Mesenchymal stem cell (in vitro differentiated cells and primary cell): ENCODE measurements around the gene PLRG1.
A peak's percentile ranks its signal among the peaks of the same experiment; 100 is the strongest.

Source experiments
- DNase-seq: peaks from one replicate; pipeline ENCODE4 v3.0.0-alpha.2; 2013
- H2AFZ ChIP-seq: one replicate; pipeline ENCODE4 v1.6.1; 2013; ENCODE audit warnings: low read depth, mild to moderate bottlenecking, control low read depth, inconsistent platforms, low read length, moderate library complexity
- H2AK5ac ChIP-seq: 2 replicates; pipeline ENCODE4 v1.6.1; 2013; ENCODE audit warnings: low read length, moderate library complexity, mild to moderate bottlenecking, inconsistent platforms; ENCODE audit not compliant: severe bottlenecking
- H2BK120ac ChIP-seq: one replicate; pipeline ENCODE4 v1.6.1; 2013; ENCODE audit warnings: low read depth, mild to moderate bottlenecking, inconsistent platforms, low read length, moderate library complexity
- H2BK12ac ChIP-seq, 2 experiments: one replicate each; pipeline ENCODE4 v1.6.1; 2013; ENCODE audit warnings: inconsistent platforms in 2 of 2, low read length in 2 of 2, mild to moderate bottlenecking in 2 of 2, moderate library complexity in 2 of 2, control low read depth in 1 of 2
- H2BK15ac ChIP-seq: one replicate; pipeline ENCODE4 v1.6.1; 2013; ENCODE audit warnings: mild to moderate bottlenecking, low read depth, inconsistent platforms; ENCODE audit not compliant: poor library complexity, severe bottlenecking
- H2BK5ac ChIP-seq: 2 replicates; pipeline ENCODE4 v1.6.1; 2013; ENCODE audit warnings: low read depth, mild to moderate bottlenecking, low read length, control low read depth, inconsistent platforms; ENCODE audit not compliant: poor library complexity, severe bottlenecking
- H3K14ac ChIP-seq, 2 experiments: one replicate each; pipeline ENCODE4 v1.6.1; 2013; ENCODE audit warnings: inconsistent platforms in 2 of 2, low read length in 2 of 2, control low read depth in 1 of 2, mild to moderate bottlenecking in 1 of 2, moderate library complexity in 1 of 2
- H3K18ac ChIP-seq, 2 experiments: one replicate each; pipeline ENCODE4 v1.6.1; 2013; ENCODE audit warnings: inconsistent platforms in 2 of 2, low read length in 2 of 2, control low read depth in 1 of 2, low read depth in 1 of 2, mild to moderate bottlenecking in 1 of 2
- H3K23ac ChIP-seq, 2 experiments: one replicate each; pipeline ENCODE4 v1.6.1; 2013; ENCODE audit warnings: inconsistent platforms in 2 of 2, low read length in 2 of 2, mild to moderate bottlenecking in 2 of 2, moderate library complexity in 2 of 2, control low read depth in 1 of 2
- H3K27ac ChIP-seq: 2 replicates; pipeline ENCODE4 v1.5.1; 2013; ENCODE audit warnings: mild to moderate bottlenecking, moderate library complexity, low read length, control low read depth, inconsistent platforms; ENCODE audit not compliant: poor library complexity, severe bottlenecking
- H3K27me3 ChIP-seq, 2 experiments: 2 replicates each; pipeline versions ENCODE4 v1.6.1 to v1.7.0; 2013; ENCODE audit warnings: low read length in 2 of 2, mild to moderate bottlenecking in 2 of 2, moderate library complexity in 2 of 2, control low read depth in 1 of 2, inconsistent platforms in 1 of 2; ENCODE audit not compliant: control insufficient read depth in 1 of 2, insufficient read depth in 1 of 2
- H3K36me3 ChIP-seq, 2 experiments: 2 replicates each; pipeline versions ENCODE4 v1.6.1 to v1.7.0; 2013; ENCODE audit warnings: low read length in 2 of 2, control low read depth in 1 of 2, inconsistent platforms in 1 of 2, low read depth in 1 of 2, mild to moderate bottlenecking in 1 of 2; ENCODE audit not compliant: insufficient read depth in 2 of 2, control insufficient read depth in 1 of 2
- H3K4ac ChIP-seq, 2 experiments: one replicate each; pipeline ENCODE4 v1.6.1; 2013; ENCODE audit warnings: inconsistent platforms in 2 of 2, low read length in 2 of 2, mild to moderate bottlenecking in 2 of 2, moderate library complexity in 2 of 2, control low read depth in 1 of 2, low read depth in 1 of 2
- H3K4me1 ChIP-seq: 2 replicates; pipeline ENCODE4 v1.6.1; 2013; ENCODE audit warnings: low read depth, low read length, control low read depth; ENCODE audit not compliant: control insufficient read depth, insufficient read depth
- H3K4me2 ChIP-seq: 2 replicates; pipeline ENCODE4 v1.6.1; 2013; ENCODE audit warnings: low read length, mild to moderate bottlenecking, inconsistent platforms; ENCODE audit not compliant: poor library complexity, severe bottlenecking
- H3K4me3 ChIP-seq, 2 experiments: 2 replicates each; pipeline versions ENCODE4 v1.5.1 to v1.7.0; 2013; ENCODE audit warnings: low read length in 2 of 2, mild to moderate bottlenecking in 2 of 2, control low read depth in 1 of 2, low read depth in 1 of 2; ENCODE audit not compliant: insufficient read depth in 1 of 2
- H3K79me1 ChIP-seq: replicated peaks from 2 replicates; pipeline ENCODE4 v1.6.1; 2013; ENCODE audit warnings: mild to moderate bottlenecking, control low read depth, low read length, inconsistent platforms; ENCODE audit not compliant: poor library complexity, severe bottlenecking
- H3K9ac ChIP-seq: 2 replicates; pipeline ENCODE4 v1.7.0; 2013; ENCODE audit warnings: mild to moderate bottlenecking, low read length, moderate library complexity
- H3K9me3 ChIP-seq: 2 replicates; pipeline ENCODE4 v1.7.0; 2013; ENCODE audit warnings: mild to moderate bottlenecking, low read length; ENCODE audit not compliant: control insufficient read depth
- H4K8ac ChIP-seq: one replicate; pipeline ENCODE4 v1.6.1; 2013; ENCODE audit warnings: inconsistent platforms, mild to moderate bottlenecking, low read length, moderate library complexity
- H4K91ac ChIP-seq: one replicate; pipeline ENCODE4 v1.6.1; 2013; ENCODE audit warnings: mild to moderate bottlenecking, low read length, inconsistent platforms
- WGBS: methylation state at CpG from one replicate; pipeline ENCODE4 v1.1.7; 2013; ENCODE audit warnings: mixed read lengths; 5-methylcytosine and 5-hydroxymethylcytosine counted together

The PLRG1 gene

GRCh38 chr4:154562697-154563254 lies 12.6 kb upstream of the PLRG1 start, which contains the start of gene FGB:
Gene FGB (plus strand): TSS chr4:154563011. CDS start chr4:154563019, 8 bp downstream.
- no peak within 1 kb of the TSS for H4K8ac ChIP-seq
- no peak within 1 kb of the TSS for H2AK5ac ChIP-seq
- no peaks in the 10 kb centered on the region for H3K79me1 ChIP-seq
- no peak within 1 kb of the TSS for H3K4ac ChIP-seq
- no peak for DNase-seq
- H2BK15ac ChIP-seq = no peak within 1 kb of the TSS
- H2AFZ ChIP-seq = no peak within 1 kb of the TSS
- no peak within 1 kb of the TSS for H2BK12ac ChIP-seq
- no peak within 1 kb of the TSS for H2BK5ac ChIP-seq
- 80% methylated on average over 1 of the region's 2 CpGs for WGBS
- H3K27me3 ChIP-seq = no peaks in the 10 kb centered on the region
- no peak within 1 kb of the TSS for H2BK120ac ChIP-seq
- no peak within 1 kb of the TSS for H3K18ac ChIP-seq
- no peak within 1 kb of the TSS for H3K23ac ChIP-seq
- H3K4me1 ChIP-seq = peaks cover 3% of the 10 kb centered on the region
- no peaks in the 10 kb centered on the region for H3K9me3 ChIP-seq
- H3K4me3 ChIP-seq = no peak within 1 kb of the TSS
- no peak within 1 kb of the TSS for H3K27ac ChIP-seq
- no peak within 1 kb of the TSS for H3K9ac ChIP-seq
- H3K36me3 ChIP-seq = peaks cover 0 to 4% of the 10 kb centered on the region in 2 experiments
- H3K4me2 ChIP-seq = no peak within 1 kb of the TSS
- no peak within 1 kb of the TSS for H3K14ac ChIP-seq
- no peak within 1 kb of the TSS for H4K91ac ChIP-seq

- peaks cover 2% of the 10 kb centered on the region for H3K4me1 ChIP-seq
- no peak overlapping the region for H3K4me2 ChIP-seq
- H3K4me3 ChIP-seq = no peak overlapping the region
- H2AK5ac ChIP-seq = no peak overlapping the region
- no peaks in the 10 kb centered on the region for H3K9me3 ChIP-seq
- no peak overlapping the region for H4K91ac ChIP-seq
- DNase-seq = no peak
- no peaks in the 10 kb centered on the region for H3K79me1 ChIP-seq
- H3K18ac ChIP-seq = no peak overlapping the region
- H3K14ac ChIP-seq = no peak overlapping the region
- H2BK5ac ChIP-seq = no peak overlapping the region
- H3K36me3 ChIP-seq = peaks cover 0 to 3% of the 10 kb centered on the region in 2 experiments
- H3K23ac ChIP-seq = no peak overlapping the region
- no peak overlapping the region for H2BK15ac ChIP-seq
- H4K8ac ChIP-seq = no peak overlapping the region
- no peak overlapping the region for H3K4ac ChIP-seq
- H2BK12ac ChIP-seq = no peak overlapping the region
- H3K9ac ChIP-seq = no peak overlapping the region
- H3K27ac ChIP-seq = peak overlapping the region; percentile 43
- H2AFZ ChIP-seq = no peak overlapping the region
- H3K27me3 ChIP-seq = no peaks in the 10 kb centered on the region
- 70% methylated on average over 3 of the region's 4 CpGs for WGBS
- no peak overlapping the region for H2BK120ac ChIP-seq
Observed at GRCh38 chr4:154560824-154561231, 10.6 kb upstream of the PLRG1 start.

- H3K4me1 ChIP-seq = no peaks in the 10 kb centered on the region
- no CpG with 5 or more reads among the region's 1 CpG for WGBS
- no peaks in the 10 kb centered on the region for H3K36me3 ChIP-seq
Observed at GRCh38 chr4:154560419-154560801, 10.2 kb upstream of the PLRG1 start.

GRCh38 chr4:154559494-154560418 lies 9.6 kb upstream of the PLRG1 start:
- no peak overlapping the region for H2BK12ac ChIP-seq
- H3K79me1 ChIP-seq = no peaks in the 10 kb centered on the region
- H4K91ac ChIP-seq = no peak overlapping the region
- no peak overlapping the region for H3K9ac ChIP-seq
- WGBS = 70% methylated on average over 8 of the region's 9 CpGs
- H3K36me3 ChIP-seq = no peaks in the 10 kb centered on the region
- H3K4me1 ChIP-seq = no peaks in the 10 kb centered on the region
- no peak overlapping the region for H2AFZ ChIP-seq
- H3K4me2 ChIP-seq = no peak overlapping the region
- no peak overlapping the region for H3K14ac ChIP-seq
- peak; percentile 63 for DNase-seq
- H3K27ac ChIP-seq = peak overlapping the region; percentile 1
- no peak overlapping the region for H2BK5ac ChIP-seq
- no peaks in the 10 kb centered on the region for H3K27me3 ChIP-seq
- no peak overlapping the region for H3K4me3 ChIP-seq
- no peak overlapping the region for H2BK120ac ChIP-seq
- no peaks in the 10 kb centered on the region for H3K9me3 ChIP-seq
- no peak overlapping the region for H2BK15ac ChIP-seq
- H4K8ac ChIP-seq = no peak overlapping the region
- no peak overlapping the region for H3K4ac ChIP-seq
- H2AK5ac ChIP-seq = no peak overlapping the region
- no peak overlapping the region for H3K23ac ChIP-seq
- no peak overlapping the region for H3K18ac ChIP-seq

More at GRCh38 chr4:154560419-154560801, 10.2 kb upstream of the PLRG1 start:
- H3K27me3 ChIP-seq = no peaks in the 10 kb centered on the region
- no peaks in the 10 kb centered on the region for H3K9me3 ChIP-seq
- H2BK120ac ChIP-seq = no peak overlapping the region
- no peak overlapping the region for H3K18ac ChIP-seq
- H2BK5ac ChIP-seq = no peak overlapping the region
- H2BK12ac ChIP-seq = no peak overlapping the region
- no peak overlapping the region for H4K8ac ChIP-seq
- DNase-seq = no peak
- H3K9ac ChIP-seq = no peak overlapping the region
- H2AK5ac ChIP-seq = no peak overlapping the region
- H4K91ac ChIP-seq = no peak overlapping the region
- no peak overlapping the region for H2BK15ac ChIP-seq
- peak overlapping the region; percentile 43 for H3K27ac ChIP-seq
- H2AFZ ChIP-seq = no peak overlapping the region
- H3K79me1 ChIP-seq = no peaks in the 10 kb centered on the region
- no peak overlapping the region for H3K4ac ChIP-seq
- no peak overlapping the region for H3K4me2 ChIP-seq
- H3K4me3 ChIP-seq = no peak overlapping the region
- H3K14ac ChIP-seq = no peak overlapping the region
- H3K23ac ChIP-seq = no peak overlapping the region
